Panc1 (cell line): ENCODE measurements around the gene ETNK1.

Experiments
- POLR2AphosphoS5 ChIP-seq: IDR thresholded peaks from 2 replicates; pipeline ENCODE4 v1.6.1; 2012; ENCODE audit warnings: mild to moderate bottlenecking, low read depth, low read length, moderate library complexity
- TF ChIP-seq, protein P1 (sequence below): fragments of 450-650 bp; IDR thresholded peaks from 2 replicates; pipeline ENCODE4 v1.5.1; 2017; ENCODE audit warnings: mild to moderate bottlenecking
- TF ChIP-seq, protein P2 (sequence below), 2 experiments: IDR thresholded peaks; 2 replicates each; pipeline ENCODE4 v1.6.1; 2011 to 2012; ENCODE audit warnings: low read depth in 2 of 2, control low read depth in 1 of 2, low read length in 1 of 2, mild to moderate bottlenecking in 1 of 2, moderate library complexity in 1 of 2; ENCODE audit not compliant: insufficient read depth in 1 of 2

DNA sequence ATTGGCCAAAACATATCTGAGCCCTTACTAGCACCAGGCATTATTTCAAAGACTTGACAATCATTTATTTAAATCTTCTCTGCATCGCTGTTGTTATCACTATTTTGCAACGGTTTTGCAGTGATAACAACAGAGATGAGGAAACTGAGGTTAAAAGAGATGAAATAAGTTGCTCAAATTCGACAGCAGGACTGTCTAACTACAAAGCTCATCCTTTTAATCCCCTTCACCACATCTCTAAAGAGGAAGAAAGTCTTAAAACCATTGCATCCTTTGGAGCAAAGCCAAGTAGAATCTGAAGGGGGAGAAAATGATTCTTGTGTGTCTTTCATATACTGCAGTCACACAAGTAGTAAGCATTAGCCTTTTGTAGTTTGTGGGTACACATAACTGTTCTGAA is 14.8 kb upstream of the ETNK1 start:
- TF ChIP-seq, protein P1, sequence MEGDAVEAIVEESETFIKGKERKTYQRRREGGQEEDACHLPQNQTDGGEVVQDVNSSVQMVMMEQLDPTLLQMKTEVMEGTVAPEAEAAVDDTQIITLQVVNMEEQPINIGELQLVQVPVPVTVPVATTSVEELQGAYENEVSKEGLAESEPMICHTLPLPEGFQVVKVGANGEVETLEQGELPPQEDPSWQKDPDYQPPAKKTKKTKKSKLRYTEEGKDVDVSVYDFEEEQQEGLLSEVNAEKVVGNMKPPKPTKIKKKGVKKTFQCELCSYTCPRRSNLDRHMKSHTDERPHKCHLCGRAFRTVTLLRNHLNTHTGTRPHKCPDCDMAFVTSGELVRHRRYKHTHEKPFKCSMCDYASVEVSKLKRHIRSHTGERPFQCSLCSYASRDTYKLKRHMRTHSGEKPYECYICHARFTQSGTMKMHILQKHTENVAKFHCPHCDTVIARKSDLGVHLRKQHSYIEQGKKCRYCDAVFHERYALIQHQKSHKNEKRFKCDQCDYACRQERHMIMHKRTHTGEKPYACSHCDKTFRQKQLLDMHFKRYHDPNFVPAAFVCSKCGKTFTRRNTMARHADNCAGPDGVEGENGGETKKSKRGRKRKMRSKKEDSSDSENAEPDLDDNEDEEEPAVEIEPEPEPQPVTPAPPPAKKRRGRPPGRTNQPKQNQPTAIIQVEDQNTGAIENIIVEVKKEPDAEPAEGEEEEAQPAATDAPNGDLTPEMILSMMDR, result no peak
- TF ChIP-seq, protein P2, sequence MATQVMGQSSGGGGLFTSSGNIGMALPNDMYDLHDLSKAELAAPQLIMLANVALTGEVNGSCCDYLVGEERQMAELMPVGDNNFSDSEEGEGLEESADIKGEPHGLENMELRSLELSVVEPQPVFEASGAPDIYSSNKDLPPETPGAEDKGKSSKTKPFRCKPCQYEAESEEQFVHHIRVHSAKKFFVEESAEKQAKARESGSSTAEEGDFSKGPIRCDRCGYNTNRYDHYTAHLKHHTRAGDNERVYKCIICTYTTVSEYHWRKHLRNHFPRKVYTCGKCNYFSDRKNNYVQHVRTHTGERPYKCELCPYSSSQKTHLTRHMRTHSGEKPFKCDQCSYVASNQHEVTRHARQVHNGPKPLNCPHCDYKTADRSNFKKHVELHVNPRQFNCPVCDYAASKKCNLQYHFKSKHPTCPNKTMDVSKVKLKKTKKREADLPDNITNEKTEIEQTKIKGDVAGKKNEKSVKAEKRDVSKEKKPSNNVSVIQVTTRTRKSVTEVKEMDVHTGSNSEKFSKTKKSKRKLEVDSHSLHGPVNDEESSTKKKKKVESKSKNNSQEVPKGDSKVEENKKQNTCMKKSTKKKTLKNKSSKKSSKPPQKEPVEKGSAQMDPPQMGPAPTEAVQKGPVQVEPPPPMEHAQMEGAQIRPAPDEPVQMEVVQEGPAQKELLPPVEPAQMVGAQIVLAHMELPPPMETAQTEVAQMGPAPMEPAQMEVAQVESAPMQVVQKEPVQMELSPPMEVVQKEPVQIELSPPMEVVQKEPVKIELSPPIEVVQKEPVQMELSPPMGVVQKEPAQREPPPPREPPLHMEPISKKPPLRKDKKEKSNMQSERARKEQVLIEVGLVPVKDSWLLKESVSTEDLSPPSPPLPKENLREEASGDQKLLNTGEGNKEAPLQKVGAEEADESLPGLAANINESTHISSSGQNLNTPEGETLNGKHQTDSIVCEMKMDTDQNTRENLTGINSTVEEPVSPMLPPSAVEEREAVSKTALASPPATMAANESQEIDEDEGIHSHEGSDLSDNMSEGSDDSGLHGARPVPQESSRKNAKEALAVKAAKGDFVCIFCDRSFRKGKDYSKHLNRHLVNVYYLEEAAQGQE (IDR thresholded peaks at IDR 0.05; ENCODE audit: insufficient read depth in 1 of 2, low read depth in 2 of 2, low read length in 1 of 2), result no peak
- no peak for TF ChIP-seq POLR2AphosphoS5
